Activated T-cell treated with anti-CD3 and anti-CD28 coated beads for 4 hours (primary cell): ENCODE results near the gene PNPLA5.

Experiments
- DNase-seq: peaks from one replicate; pipeline ENCODE4 v3.0.0-alpha.2; 2020

Gene PNPLA5

GRCh38 chr22:43852573-43853327 is 39.1 kb downstream of the PNPLA5 start:
- no peak for DNase-seq

GRCh38 chr22:43851979-43852307 is 39.9 kb downstream of the PNPLA5 start:
- no peak for DNase-seq

- DNase-seq = no peak
Observed at GRCh38 chr22:43851058-43851978, 40.5 kb downstream of the PNPLA5 start.

GRCh38 chr22:43850529-43850928 is 41.3 kb downstream of the PNPLA5 start:
- DNase-seq = no peak

GRCh38 chr22:43849731-43850130 is 42.1 kb downstream of the PNPLA5 start:
- DNase-seq = no peak

GRCh38 chr22:43848366-43849171 is 43.2 kb downstream of the PNPLA5 start:
- DNase-seq = no peak

GRCh38 chr22:43847376-43848289 is 44.2 kb downstream of the PNPLA5 start:
- no peak for DNase-seq

DNA sequence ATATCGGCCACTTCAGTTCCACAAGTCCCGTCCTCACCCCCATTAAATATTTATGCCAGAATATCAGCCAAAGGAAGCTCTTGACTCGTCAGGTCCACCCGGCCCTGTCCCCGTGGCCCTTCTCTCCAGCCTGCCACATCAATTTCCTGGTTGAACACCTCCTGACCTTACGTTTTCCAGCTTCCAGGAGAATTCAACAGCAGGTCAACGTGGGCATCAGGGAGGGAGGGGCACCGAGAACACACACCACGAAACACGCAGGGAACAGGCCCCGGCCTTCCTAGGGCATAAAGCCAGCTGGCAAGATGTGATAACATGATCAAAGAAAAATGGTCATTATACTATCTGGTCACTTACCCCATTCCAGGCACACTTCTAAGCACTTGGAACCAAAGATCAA is 44.8 kb downstream of the PNPLA5 start:
- no peak for DNase-seq

GRCh38 chr22:43845981-43846380 is 45.8 kb downstream of the PNPLA5 start:
- DNase-seq = no peak

GRCh38 chr22:43844560-43845545 is 47.0 kb downstream of the PNPLA5 start:
- no peak for DNase-seq

GRCh38 chr22:43843783-43844530 is 47.9 kb downstream of the PNPLA5 start:
- DNase-seq = no peak

DNA sequence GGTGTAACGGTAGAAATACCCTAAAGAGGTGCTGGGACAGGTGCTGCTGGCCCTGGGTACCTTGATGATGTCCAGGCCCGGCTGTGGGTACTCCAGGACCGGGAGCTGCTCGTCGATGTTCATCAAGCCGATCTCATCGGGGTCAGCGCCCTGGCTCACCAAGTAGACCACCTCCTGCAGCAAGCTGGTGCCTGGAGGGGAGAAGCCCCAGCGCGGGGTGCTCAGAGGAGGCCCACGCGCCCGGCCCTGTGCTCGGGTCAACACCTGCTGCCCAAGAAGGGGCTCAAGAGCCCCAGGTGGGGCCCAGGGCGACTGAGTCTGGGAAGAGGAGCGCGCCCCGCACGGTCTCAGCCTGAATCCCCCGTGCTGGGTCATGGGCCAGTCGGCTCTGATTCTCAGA is 50.1 kb downstream of the PNPLA5 start:
- no peak for DNase-seq

DNA sequence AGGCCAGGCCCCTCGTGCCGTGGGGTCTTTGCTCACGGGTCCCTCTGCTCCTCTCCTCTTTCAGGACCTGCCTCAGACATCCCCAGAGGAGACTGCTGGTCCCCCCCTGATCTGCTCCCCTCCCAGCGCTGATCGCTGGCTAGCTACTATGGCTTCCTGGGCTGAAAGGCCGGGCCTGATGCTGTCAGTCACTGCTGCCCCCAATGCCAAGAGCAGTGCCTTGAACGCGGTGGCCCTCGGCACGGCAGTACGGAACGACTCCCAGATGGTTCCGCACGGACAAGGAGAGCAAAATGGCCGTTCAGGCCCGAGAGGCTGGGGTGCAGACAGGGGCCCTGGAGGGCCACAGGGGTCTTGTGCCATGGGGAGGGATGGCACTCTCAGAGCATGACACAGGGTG is 51.0 kb downstream of the PNPLA5 start:
- no peak for DNase-seq

DNA sequence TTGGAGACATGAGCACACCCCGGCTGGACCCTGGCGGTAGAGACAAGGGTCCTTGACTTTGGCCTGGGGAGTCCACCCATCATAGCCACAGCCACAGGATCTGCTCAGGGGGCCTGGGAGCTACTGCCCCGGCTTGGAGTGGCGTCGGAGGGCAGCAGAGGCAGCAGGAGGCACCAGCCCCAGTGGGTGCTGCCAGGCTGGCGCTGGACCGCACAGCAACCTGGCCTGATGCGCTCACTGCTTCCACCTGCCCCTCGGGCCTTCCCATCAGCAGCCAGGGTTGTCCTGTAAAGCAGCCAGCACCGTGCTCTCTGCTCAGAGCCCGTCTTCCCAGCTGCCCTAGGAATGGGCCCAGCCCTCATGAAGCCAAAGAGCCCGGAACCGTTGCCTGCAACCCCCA is 51.4 kb downstream of the PNPLA5 start:
- DNase-seq = no peak

DNA sequence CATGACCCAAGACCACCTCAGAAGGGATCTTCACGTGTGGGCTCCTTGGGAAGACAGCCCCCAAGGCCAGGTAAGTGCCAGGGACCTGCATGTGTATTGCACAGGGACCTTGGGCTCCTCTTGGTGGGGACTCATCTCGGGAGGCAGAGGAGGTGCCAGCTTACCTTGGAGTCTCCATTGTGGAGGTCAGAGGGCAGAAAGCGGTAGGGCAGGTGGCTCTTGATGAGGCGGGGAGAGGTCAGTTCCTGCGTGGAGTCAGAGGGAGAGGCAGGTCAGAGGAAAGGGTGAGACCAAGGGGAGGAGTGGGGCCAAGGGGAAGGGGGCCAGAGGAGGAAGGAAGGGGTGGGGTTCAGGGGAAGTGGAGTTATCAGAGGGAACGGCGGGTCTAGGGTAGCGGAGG is 52.0 kb downstream of the PNPLA5 start:
- DNase-seq = no peak

DNA sequence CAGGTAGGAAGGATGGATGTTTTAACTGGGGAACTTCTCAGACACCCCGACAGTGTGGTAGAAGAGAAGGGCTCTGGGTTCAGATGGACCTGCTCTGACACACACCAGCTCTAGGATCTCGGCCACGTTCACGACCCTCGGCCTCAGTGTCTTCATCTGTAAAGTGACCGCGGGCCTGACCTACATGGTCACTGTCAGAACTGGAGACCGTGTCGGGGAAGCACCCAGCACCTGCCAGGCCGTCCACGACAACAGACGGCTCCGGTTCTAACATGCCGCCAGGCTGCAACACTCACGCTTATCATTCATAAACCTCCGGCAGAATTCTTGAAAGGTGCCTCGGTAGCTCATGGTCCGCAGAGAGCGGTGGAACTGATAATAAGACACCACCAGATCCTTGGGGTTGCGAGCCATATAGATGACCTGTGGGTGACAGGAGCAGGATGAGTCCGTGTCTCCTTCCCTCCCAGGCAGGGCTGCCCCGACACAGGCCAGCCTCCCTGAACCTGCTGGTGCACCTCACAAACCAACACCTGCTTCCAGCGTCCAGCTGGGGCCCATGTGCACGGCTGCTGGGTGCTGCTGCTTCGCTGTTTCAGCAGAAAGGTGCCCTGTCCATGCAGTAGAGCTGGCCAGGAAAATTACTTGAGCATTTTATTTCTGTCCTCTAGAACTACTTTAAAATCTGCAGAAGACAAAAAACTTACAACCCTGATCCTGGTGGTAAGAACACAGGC is 53.1 kb downstream of the PNPLA5 start:
- DNase-seq = no peak

- DNase-seq = no peak
Observed at GRCh38 chr22:43838161-43838560, 53.7 kb downstream of the PNPLA5 start.

GRCh38 chr22:43837666-43838065 is 54.1 kb downstream of the PNPLA5 start:
- DNase-seq = no peak

DNA sequence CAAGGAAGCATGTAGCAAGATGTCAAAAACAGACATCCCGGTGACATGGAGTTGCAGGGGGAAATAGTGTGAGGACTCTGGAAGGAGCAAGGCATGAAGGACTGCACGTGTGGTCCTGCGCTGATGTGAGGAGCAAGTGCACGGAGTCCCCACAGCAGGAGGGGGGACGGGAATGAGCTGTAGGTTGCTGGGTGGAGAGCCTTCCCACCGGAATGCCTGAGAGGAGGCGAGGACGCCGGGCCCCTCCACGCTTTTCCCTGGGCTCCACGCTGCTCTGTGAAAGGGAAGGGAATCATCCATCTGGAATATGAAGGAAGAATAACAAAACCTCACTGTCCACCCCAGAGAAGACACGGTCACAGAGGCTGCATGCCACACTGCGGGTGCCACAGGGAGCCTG is 56.1 kb downstream of the PNPLA5 start:
- DNase-seq = no peak

DNA sequence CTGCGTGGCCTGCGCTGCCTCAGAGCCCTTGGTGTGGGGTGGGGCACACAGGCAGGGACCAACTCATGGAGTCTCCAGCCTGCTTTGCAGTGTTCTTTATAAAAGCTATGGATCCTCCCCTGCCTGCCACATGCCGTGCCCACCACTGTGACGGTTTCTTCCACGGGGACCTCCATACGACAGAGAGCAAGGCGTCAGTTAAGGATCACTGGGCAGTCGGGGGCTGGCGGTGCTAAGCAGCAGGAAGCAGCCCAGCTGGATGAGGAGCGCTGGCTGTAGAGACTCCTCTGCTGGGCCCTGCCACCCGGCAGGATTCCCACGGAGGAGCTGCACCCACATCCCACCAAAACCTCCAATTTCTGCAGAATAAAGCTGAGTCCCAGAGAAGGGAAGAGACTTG is 56.6 kb downstream of the PNPLA5 start:
- no peak for DNase-seq
